GM21825 (cell line): ENCODE results near the gene PFDN4.
"Not testable (repeated sequence)": the region's sequence is repeated elsewhere in the genome, so short reads cannot be mapped to it uniquely, and the experiment has no call there.

Experiments used
- ATAC-seq: cut with Tn5 transposase; IDR thresholded peaks from one replicate; pipeline ENCODE4 v1.9.1; 2021; ENCODE audit warnings: mild to moderate bottlenecking, moderate library complexity; ENCODE audit not compliant: unreplicated experiment

PFDN4 gene

DNA sequence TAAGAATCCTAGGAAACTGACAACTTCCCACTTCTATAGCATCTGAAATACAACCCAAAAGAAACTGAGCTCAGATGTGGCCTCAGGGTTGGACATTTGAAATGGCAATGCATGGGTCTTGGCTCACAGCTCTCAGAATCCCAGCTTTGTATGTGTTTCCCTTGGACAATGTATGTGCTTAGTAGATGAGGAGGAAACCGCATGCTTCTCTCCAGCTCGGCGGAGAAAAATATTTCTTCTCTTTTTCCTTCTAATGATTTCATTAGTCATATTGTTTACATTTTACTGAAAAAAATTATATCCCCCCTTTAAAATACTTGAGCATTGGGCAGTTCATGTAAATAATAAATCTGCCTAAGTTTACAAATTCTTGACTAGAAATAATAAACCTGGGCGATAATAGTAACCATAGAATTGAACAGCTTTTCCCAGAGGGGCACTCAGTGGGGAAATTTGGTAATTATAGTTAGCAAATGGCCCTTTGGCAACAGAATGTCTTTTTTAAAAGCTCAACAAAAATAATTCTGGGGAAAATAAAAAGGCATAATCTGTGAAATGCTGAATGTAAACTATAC lies 55.3 kb downstream of the PFDN4 start:
- no peak for ATAC-seq

DNA sequence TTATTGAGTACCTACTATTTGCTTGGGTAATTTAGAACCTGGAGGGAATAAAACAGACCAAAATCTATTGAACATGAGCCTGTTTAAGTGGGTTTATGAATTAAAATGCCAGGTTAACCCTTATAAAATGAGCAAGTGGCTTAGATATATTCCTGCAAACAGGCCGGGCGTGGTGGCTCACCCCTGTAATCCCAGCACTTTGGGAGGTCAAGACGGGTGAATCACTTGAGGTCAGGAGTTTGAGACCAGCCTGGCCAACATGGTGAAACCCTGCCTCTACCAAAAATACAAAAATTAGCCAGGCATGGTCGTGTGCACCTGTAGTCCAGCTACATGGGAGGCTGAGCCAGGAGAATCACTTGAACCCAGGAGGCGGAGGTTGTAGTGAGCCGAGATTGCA lies 57.9 kb downstream of the PFDN4 start:
- not testable (repeated sequence) for ATAC-seq

DNA sequence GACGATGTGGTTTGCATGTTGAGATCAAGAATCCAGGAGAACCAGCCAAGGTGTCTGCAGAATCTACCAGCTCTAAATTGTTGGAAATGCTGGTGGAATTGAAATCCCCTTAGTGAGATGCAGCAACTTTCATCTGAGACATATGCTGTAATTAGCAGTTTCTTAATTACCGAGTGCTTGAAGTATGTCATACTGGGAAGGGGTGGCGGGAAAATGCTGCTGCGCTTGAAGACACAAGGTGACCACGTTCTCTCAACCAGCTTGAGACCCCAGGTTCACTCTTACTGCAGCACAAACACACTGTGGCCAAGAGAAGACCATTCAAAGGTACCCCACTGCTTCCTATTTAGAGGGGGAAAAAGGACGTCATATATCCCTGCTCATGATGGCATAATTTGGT lies 59.0 kb downstream of the PFDN4 start:
- no peak for ATAC-seq

DNA sequence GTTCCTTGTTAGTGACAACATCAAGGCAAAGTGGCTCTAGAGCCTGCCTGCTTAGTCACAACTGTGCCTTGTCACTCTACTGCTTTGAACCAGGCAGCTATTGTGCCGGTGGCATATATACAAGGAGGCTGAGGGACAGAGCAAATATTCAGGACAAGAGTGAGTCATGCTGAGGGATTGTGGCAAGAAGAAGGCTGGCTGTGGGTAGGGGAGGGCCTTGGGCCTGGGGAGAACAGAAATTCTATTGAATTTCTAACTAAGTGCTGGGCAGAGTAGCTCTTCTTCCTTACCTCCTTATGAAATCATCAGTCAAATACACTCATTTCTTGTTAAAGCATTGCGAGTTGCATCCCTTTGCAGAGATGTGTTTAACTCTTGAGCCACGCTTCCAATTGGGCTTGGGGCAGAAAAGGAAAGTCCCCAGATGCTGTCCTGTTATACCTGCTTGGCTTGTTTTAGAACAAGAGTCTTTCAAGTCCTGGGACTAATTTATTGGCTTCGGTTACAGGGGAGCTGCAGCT lies 59.7 kb downstream of the PFDN4 start:
- no peak for ATAC-seq

DNA sequence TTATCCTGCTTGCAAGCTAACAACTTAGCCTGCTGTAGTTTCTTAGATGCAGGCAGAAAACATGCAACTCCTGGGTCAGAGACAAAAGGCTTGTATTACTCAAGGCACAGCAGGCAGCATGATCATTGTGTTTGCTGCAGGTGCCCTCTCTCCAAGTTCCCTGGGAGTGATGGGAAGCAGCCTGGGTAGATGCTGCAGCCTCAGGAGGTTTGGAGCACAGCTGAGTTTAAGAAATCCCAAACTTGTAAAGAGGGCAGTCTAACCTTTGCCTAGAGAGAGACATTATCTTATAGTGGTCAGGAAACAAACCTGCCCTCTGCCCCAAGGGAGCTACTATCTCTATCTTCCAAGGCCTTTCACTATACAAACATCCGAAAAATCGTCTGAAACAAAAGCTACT lies 61.1 kb downstream of the PFDN4 start:
- ATAC-seq, result no peak
